NCI-H1105 treated with DMSO at 0.1 percent for 48 hours (cell line): ENCODE data around the gene TMEM88.
"Not testable (repeated sequence)": the region's sequence is repeated elsewhere in the genome, so short reads cannot be mapped to it uniquely, and the experiment has no call there.

Experiments used
- DNase-seq: peaks from one replicate; lab custom pipeline; 2025; lab: John Stamatoyannopoulos, UW

Gene TMEM88, protein sequence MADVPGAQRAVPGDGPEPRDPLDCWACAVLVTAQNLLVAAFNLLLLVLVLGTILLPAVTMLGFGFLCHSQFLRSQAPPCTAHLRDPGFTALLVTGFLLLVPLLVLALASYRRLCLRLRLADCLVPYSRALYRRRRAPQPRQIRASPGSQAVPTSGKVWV

DNA sequence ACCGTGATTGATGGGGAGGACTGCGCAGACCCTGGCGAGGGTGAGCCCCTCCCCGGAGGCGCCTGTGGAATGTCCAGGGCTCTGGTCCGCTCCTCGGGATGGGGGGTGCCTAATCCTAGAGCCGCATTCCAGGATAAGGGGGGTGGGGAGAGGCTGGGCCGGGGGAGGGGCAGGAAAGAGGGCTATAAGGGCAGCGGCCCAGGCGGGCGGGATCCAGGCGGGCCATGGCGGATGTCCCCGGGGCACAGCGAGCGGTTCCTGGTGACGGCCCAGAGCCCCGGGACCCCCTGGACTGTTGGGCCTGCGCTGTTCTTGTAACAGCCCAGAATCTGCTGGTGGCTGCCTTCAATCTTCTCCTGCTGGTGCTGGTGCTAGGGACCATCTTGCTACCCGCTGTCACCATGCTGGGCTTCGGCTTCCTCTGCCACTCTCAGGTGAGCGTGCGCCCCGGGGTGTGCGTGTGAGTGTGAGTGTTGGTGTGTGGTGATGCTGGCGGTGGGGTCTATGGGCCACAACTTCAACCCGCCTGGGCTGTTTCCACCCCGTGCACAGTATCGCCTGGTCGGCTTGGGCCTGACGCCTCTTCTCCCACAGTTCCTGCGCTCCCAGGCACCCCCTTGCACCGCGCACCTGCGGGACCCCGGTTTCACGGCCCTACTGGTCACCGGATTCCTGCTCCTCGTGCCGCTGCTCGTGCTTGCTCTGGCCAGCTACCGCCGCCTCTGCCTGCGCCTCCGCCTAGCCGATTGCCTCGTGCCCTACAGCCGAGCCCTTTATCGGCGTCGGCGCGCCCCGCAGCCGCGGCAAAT, at the start of gene TMEM88:
TSS of gene TMEM88 (plus strand) at position 216 of the 809 bp plus-strand sequence. CDS start at position 225, 9 bp downstream.
- DNase-seq: no peak

DNA sequence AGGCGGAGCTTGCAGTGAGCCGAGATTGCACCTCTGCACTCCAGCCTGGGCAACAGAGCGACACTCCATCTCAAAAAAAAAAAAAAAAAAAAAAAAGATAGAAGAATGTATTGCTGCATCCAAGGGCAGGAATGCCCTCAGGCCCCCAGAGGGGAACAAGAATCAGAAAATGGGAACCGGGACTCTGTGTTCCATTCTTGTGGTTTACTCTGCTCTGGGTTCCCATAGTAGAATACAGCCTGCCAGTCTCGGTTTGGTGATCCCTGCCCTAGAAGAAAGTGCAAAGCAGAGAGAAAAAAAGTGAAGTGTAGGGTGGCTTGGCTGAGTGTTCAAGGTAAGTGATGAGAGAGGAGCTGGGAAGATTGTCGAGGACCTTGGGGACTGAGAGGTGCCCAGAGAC, 48.3 kb upstream of the TMEM88 start:
- no peak for DNase-seq

DNA sequence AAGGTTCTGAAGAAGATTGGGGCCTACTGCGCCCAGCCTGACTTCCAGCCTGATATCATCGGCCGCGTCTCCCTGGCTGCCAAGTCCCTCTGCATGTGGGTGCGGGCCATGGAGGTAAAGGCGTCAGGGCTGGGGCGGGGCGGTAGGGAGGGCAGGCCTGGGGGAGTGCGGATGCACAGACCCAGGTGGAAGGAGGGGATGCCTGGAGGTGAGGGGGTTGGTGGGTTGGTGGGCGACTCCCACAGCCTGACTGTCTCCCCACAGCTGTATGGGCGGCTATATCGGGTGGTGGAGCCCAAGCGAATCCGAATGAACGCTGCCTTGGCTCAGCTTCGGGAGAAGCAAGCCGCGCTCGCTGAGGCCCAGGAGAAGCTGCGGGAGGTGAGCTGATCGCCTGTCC, 47.7 kb upstream of the TMEM88 start:
- no peak for DNase-seq

DNA sequence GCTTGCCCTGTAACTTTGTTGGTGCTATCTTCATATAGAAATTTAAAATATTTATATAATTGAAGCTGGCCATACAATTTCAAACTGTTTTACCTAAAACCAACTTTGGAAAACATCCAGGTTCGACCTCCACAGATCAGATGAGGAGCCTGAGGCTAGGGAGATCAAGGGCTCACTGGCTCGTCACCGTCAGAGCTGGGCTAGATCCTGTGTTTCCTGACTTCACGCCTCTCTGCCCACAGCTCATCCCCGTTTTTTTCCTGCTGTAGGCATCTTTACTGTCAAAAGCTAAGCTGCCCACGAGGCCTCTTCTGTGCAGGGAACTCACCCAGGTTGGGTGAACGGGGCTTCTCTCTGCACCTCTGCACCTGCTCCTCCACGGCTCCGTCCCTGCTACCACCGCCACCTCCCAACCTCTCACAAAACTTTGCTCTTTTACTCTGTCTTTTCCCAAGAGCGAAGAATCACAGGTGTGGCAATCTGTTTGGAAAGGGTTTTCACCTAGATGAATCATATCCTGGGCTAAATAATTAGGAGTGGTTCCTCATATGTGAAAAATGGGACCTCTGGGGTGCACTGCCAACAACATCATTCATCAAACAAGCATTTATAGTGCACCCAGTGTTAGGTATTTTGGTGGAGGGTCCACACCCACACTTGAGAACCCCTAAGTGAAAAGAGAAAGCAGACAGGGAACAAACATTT, 45.6 kb upstream of the TMEM88 start:
- no peak for DNase-seq

DNA sequence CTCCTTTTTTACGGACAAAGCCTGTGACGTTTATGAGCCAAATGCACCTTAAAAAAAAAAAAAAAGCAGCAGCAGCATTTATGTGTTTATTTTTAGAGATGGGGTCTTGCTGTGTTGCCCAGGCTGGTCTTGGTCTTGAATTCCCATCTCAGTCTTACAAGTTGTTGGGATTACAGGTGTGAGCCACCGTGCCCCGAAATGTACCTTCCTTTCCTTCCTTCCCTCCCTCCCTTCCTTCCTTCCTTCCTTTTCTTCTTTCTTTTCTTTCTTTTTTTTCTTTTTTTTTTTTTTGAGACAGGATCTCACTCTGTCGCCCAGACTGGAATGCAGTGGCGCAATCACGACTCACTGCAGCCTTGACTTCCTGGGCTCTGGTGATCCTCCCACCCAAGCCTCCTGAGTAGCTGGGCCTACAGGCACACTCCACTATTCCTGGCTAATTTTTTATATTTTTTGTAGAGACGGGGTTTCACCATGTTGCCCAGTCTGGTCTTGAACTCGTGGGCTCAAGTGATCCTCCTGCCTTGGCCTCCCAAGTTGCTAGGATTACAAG, 45.0 kb upstream of the TMEM88 start:
- DNase-seq: not testable (repeated sequence)

DNA sequence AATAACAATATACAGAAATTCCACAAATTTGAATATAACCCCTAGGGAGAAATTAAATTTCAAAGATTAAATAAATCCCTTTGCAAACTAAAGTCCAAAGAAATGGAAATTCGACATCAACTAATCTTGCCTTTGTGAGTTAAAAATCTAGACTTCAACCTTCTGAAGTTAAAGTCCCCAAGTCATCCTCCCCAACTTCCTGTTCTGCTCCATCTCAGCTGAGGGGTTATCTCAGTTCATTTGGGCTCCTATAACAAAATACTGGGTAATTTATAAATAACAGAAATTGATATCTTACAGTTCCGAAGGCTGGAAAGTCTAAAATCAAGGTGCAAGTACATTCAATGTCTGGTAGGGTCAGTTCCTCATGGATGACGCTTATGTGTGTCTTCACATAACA, 43.6 kb upstream of the TMEM88 start:
- DNase-seq: no peak

DNA sequence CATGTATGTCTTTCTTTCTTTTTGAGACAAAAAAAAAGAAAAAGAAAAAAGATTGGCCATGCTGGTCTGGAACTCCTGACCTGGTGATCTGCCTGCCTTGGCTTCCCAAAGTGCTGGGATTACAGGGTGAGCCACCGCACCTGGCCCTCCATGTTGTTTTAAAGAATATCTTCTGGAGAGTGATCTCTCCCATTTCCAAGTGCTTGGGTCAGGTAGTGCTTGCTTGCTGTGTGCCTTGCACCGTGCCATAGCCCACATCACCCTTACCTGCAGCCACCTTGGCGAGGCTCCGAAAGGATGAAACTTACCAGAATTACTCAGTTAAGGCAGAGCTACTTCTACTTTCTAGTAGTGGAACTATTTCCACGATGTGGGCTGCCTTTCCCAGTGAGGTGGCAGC, 39.9 kb upstream of the TMEM88 start:
- DNase-seq: no peak

DNA sequence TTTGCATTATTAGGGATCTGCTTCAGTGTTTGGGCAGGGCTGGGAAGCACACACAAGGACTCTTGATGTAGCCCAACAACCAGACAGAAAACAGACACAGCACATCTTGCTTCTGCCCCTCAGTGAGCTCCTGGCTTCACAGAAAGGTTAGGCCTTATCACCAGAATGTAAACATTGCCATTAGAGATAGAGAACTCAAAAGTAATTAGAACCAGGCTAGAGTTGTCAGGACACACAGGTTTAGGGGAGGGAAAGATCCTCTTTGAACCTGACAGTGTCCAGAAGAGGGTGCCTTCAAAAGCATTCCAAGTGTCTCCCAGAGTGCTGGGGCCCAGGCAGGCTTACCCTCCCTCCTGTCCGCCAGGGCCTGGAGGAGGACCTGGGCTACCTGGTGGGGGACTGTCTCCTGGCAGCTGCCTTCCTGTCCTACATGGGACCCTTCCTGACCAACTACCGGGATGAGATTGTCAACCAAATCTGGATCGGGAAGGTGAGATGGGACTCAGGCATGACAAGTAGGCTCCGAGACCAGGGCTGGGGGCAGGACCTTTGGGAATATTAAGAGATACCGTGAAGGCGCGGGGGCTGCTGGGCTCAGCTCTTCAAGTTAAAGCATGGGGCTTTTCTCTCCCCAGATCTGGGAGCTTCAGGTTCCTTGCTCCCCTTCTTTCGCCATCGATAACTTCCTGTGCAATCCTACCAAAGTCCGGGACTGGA, 37.8 kb upstream of the TMEM88 start:
- no peak for DNase-seq

DNA sequence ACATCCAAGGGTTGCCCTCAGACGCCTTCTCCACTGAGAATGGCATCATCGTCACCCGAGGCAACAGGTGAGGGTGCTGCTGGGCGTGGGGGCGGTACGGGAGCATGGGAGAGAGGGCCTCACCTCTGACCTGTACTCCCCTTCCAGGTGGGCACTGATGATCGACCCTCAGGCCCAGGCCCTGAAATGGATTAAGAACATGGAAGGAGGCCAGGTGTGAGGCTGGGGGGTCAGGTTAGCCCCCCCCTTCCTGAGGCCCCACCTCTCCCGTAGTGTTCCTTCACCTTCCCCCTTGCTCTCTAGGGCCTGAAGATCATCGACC, 37.3 kb upstream of the TMEM88 start:
- no peak for DNase-seq

DNA sequence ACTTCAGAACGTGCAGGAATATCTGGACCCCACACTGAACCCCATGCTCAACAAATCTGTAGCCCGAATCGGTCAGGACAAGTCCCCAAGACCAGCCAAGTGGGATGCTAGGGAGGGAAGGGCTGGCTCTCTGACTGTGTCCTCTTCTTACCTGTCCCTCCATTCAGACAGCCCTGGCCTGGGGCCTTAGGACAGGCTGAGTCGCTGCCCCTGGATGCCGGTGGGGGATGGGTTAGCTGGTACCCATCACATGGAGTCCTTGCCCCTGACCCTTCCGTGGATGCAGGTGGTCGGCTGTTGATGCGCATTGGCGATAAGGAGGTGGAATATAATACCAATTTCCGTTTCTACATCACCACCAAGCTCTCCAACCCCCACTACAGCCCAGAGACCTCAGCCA, 36.8 kb upstream of the TMEM88 start:
- no peak for DNase-seq

DNA sequence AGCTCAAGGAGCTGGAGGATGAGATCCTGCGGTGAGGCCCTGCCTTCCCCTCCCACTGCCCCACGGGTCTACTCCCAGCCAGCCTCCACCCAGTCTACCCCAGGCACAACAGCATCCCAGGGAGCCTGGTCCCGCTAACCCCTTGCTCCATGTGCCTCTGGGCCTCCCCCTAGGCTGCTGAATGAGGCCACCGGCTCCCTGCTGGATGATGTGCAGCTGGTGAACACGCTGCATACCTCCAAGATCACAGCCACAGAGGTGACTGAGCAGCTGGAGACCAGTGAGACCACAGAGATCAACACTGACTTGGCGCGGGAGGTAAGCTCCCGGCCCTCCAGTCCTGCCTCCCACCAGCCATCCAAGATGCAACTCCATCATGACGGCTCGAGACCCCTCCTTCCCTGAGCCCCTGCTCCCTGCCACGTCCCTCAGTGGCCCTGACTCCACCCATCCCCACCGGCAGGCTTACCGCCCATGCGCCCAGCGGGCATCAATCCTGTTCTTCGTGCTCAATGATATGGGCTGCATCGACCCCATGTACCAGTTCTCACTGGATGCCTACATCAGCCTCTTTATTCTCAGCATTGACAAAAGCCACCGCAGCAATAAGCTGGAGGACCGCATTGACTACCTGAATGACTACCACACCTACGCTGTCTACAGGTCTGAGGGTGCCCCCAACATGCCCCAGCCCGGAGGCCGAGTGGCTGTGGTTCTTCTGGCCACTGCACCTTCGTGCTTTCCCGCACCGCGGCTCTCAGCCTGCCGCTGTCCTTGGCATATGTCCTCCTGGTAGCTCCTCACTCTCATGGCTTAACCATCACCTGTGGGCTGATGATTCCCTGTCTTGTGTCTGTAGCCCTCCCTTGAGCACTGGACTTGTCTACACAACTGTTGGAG, 35.9 kb upstream of the TMEM88 start:
- DNase-seq: no peak

DNA sequence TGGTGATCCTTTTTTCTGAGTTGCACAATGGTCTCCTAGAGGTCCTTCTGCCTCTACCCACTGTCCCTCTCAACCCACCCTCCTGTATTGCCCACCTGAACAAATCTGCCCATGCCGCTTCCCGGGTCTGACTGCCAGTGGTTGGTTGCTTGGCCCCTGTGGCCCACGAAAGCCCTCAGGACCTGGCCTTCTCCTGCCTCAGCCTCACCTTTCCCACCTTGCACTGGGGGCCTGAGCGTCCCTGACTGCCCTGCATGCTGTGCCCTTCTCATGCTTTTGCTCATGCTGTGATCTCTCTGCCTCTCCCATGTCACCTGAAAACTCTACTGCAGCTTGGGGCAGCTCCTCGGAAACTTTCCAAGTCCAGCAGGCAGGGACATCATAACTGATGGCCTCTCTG, 34.6 kb upstream of the TMEM88 start:
- DNase-seq: no peak

DNA sequence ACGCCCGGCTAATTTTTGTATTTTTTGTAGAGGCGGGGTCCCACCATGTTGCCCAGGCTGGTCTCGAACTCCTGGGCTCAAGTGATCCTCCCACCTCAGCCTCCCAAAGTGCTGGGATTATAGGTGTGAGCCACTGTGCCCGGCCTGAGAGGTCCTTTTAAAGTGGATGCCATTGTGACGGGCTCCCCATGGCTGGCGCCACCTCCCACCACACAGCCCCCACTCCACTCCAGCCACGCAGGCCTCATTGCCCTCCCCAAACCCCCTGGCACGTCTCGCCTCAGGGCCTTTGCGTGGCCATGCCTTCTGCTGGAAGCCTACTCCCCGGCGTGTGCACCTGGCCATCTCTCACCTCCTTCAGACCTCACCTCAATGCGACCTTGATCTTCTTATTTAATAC, 32.7 kb upstream of the TMEM88 start:
- DNase-seq: no peak

DNA sequence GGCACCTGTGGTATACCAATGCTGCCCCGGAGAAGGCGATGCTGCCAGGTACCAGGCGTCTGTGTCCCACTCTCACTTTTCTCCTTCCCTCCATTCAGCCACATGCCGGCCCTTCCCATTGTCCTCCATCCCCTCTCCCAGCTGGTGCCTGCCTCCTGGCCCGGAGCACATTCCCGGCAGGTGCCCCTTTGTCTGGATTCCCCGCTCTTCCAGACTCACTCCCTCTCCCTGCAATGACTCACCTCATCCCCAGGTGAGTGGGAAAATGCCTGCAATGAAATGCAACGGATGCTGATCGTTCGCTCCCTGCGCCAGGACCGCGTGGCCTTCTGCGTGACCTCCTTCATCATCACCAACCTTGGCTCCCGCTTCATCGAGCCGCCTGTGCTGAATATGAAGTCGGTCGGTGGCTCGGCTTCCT, 31.3 kb upstream of the TMEM88 start:
- no peak for DNase-seq

DNA sequence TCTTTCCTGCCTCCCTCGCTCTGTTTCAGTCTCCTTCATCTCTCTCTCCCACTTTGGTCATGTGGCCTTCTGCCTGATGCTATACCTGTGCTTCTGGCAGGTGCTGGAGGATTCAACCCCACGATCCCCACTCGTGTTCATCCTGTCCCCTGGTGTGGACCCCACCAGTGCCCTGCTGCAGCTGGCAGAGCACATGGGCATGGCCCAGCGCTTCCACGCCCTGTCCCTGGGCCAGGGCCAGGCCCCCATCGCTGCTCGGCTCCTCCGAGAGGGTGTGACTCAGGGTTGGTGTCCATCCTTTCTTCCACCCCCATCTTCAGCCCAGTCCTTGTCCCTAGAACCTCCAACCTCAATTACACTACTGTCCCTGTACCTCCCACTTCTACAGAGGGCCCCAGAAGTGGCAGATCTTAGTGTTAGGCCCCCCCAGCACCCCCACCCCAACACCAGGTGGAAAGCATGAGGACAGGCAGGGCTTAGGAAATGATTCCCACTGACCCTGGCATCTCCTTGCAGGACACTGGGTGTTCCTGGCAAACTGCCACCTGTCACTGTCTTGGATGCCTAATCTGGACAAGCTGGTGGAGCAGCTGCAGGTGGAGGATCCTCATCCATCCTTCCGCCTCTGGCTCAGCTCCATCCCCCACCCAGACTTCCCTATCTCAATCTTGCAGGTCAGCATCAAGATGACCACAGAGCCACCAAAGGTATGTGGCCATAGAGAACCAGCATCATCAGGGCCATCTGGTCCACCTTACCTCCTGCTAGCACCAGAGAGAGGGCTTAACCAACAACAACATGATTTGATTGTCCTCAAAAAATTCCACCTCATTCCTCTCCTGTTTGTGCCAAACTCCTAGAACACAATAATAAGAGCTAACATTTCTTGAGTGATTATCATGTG, 30.6 kb upstream of the TMEM88 start:
- DNase-seq: no peak

DNA sequence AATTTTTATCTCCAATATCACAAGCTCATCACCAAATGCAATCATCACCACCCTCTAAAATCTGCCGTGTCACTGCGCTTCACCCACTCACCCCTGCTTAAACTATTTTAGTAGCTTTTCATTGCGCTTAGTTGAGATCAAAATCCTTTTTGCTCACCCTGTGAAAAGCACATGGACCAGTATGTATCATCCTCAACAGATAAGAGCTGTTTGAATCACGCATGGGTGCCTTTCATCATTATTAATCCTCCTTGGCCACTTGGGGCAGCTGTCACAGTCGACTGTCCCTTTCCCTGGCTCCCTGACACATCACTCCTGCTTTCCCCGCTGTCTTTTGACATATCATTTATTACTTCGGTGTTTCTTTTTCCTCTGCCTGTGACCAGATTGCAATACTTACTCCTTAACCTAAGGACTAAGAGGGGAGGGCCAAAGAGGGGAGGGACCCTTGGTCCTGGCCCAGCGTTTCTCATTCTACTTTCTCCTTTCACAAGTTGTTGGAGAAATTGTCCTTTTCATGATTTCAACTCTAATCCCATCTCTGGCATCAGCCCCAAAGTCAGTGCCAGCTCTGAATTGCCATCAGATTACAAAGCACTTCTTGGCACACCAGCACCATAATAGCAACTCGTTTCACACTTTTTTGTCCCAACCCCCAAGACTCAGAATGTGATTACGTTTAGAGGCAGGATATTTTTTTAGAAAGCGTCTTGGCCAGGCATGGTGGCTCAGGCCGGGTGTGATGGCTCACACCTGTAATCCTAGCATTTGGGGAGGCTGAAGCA, 29.5 kb upstream of the TMEM88 start:
- no peak for DNase-seq

DNA sequence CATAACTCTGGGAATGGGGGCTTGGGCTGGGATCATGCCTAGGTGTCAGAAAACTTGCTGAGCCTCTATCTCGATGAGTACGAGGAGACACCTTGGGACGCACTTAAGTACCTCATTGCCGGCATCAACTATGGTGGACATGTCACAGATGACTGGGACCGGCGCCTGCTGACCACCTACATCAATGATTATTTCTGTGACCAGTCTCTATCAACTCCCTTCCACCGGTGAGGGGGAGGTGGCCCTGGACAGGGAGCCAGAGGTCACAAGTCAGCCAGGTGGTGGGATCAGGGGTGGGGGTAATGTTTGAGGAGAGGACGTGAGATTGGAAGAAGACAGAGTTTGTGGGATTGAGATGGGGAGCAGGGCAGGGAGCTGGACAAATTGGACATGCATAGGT, 24.2 kb upstream of the TMEM88 start:
- DNase-seq: no peak

DNA sequence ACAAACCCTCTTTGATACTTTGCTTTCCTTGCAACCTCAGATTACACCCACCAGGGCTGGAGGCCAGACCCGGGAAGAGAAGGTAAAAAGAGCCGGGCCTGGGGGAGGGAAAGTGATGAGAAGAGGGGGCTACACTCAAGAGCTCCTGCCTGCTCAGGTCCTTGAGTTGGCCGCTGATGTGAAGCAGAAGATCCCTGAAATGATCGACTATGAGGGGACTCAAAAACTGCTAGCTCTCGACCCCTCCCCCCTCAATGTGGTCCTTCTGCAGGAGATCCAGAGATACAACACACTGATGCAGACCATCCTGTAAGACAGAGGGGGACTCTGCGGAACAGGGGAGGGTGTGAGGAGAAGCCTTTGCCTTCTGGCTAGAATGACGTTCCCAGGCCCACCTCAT, 23.6 kb upstream of the TMEM88 start:
- DNase-seq: no peak

DNA sequence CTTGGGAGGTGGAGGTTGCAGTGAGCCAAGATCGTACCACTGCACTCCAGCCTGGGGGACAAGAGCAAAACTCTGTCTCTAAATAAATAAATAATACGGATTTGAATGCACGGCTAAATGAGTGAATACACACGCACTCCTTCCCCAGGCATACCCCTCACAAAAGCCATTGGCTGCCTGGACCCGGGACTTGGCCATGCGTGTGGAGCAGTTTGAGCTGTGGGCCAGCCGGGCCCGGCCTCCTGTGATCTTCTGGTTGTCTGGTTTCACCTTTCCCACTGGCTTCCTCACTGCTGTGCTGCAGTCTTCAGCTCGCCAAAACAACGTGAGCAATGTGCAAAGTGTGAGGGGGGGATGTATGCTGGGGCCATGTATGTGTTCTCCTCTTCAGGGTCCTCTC, 22.4 kb upstream of the TMEM88 start:
- no peak for DNase-seq
